RWPE2 (cell line): ENCODE results near the gene MYOD1.
A peak's percentile ranks its signal among the peaks of the same experiment; 100 is the strongest.

Experiments used
- ATAC-seq: fragments of 200-7000 bp; cut with Tn5 transposase; 3 replicates; pipeline ENCODE4 v1.9.1; 2021; ENCODE audit warnings: low read depth
- DNase-seq: peaks from one replicate; pipeline ENCODE4 v3.0.0-alpha.2; 2020; ENCODE audit warnings: low spot score
- H3K27ac ChIP-seq: fragments of 450-650 bp; 2 replicates; pipeline ENCODE4 v1.5.1; 2017; ENCODE audit warnings: mild to moderate bottlenecking; ENCODE audit not compliant: poor library complexity, severe bottlenecking
- H3K27me3 ChIP-seq: fragments of 250-450 bp; sonication (Bioruptor Pico); 2 replicates; pipeline ENCODE4 v1.5.1; 2021; ENCODE audit warnings: mild to moderate bottlenecking, moderate library complexity; ENCODE audit not compliant: insufficient read depth, poor library complexity, severe bottlenecking
- H3K36me3 ChIP-seq: fragments of 250-450 bp; sonication (Bioruptor Pico); 2 replicates; pipeline ENCODE4 v1.5.1; 2020; ENCODE audit warnings: low read depth, mild to moderate bottlenecking, moderate library complexity
- H3K4me1 ChIP-seq: fragments of 250-450 bp; sonication (Bioruptor Pico); 2 replicates; pipeline ENCODE4 v1.5.1; 2021; ENCODE audit warnings: mild to moderate bottlenecking, moderate library complexity; ENCODE audit not compliant: insufficient read depth, poor library complexity, severe bottlenecking
- H3K4me3 ChIP-seq: fragments of 250-450 bp; sonication (Bioruptor Pico); 2 replicates; pipeline ENCODE4 v1.5.1; 2021; ENCODE audit warnings: mild to moderate bottlenecking, moderate library complexity; ENCODE audit not compliant: severe bottlenecking
- H3K9me3 ChIP-seq: fragments of 250-450 bp; sonication (Bioruptor Pico); 2 replicates; pipeline ENCODE4 v1.5.1; 2021; ENCODE audit warnings: mild to moderate bottlenecking, moderate library complexity; ENCODE audit not compliant: severe bottlenecking
- CTCF ChIP-seq: fragments of 450-650 bp; IDR thresholded peaks from one replicate; pipeline ENCODE4 v1.5.1; 2017; ENCODE audit warnings: mild to moderate bottlenecking, moderate library complexity; ENCODE audit not compliant: poor library complexity, severe bottlenecking

Gene MYOD1

DNA sequence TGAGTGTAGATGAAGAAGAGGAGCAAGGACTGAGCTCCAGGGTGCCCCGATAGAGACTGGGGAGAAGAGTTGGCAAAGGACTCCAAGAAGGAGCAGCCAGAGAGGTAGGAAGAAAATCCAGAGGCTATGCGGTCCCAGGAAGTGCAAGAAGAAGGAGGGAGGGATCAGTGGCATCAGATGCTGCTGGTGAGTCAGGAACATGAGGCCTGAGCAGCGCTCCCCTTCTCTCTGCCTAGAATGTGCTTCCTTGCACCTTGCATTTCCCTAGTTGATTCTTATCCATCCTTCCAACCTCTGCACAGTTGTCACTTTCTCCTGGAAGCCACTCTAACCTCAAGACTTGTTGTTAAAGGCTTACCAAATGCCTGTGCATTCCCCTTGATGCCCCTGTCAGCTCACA is 36.5 kb downstream of the MYOD1 start:
- H3K4me3 ChIP-seq, result no peak overlapping the region
- H3K27ac ChIP-seq, result no peak overlapping the region
- H3K27me3 ChIP-seq, result peaks cover 5% of the 10 kb centered on the region
- ATAC-seq (no peak), DNase-seq (no peak)
- no peaks in the 10 kb centered on the region for H3K36me3 ChIP-seq
- H3K9me3 ChIP-seq, result no peaks in the 10 kb centered on the region
- no peaks in the 10 kb centered on the region for H3K4me1 ChIP-seq
- no peak for TF ChIP-seq CTCF

DNA sequence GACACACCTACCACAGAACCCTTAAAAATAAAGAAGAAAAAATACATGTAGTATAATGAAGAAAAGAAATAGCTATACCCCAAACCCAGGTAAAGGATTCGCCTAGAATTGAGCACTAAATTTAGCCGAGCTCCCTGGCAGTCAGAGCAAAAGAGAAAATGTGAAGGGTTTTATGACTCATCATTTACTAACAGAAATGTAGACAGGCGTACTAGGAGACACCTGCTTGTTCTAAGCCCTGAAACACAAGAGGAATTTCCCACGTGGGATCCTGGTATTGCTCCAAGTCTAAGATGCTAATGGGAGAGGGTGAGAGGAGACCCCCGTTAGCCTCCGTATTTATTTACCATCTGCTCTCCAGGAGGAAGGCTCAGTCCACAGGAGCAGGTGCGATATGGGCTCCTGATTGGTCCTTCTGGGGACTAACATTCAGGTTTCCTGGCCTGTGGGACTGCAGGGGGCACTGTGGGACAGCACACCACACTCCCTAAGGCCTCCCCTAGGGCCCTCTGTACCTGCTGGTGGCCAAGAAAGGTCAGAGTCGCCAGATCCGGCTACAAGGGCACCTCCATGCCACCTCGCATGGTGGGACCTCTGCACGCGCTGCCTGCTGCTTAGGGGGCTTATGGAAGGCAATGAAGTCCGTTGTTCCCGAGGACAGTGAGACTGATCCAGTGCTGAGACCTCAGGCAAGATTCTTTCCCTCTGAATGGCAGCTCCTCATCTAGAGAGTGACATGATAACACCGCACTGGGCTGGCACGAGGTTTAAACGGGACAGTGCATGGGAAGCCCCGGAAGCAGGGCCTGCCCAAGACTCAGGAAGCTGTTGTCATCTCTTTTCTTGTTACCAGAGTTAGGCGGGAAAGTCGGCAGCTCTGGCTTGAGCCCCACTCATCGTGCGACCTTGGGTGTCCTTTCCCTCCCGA is 41.0 kb downstream of the MYOD1 start:
- Histone ChIP-seq H3K4me1 (no peaks in the 10 kb centered on the region), H3K36me3 (no peaks in the 10 kb centered on the region), H3K9me3 (no peaks in the 10 kb centered on the region), H3K27me3 (peaks cover 5% of the 10 kb centered on the region), H3K27ac (no peak overlapping the region), H3K4me3 (no peak overlapping the region)
- ATAC-seq (peak; percentile 80), DNase-seq (no peak)
- peak; percentile 42 for TF ChIP-seq CTCF

DNA sequence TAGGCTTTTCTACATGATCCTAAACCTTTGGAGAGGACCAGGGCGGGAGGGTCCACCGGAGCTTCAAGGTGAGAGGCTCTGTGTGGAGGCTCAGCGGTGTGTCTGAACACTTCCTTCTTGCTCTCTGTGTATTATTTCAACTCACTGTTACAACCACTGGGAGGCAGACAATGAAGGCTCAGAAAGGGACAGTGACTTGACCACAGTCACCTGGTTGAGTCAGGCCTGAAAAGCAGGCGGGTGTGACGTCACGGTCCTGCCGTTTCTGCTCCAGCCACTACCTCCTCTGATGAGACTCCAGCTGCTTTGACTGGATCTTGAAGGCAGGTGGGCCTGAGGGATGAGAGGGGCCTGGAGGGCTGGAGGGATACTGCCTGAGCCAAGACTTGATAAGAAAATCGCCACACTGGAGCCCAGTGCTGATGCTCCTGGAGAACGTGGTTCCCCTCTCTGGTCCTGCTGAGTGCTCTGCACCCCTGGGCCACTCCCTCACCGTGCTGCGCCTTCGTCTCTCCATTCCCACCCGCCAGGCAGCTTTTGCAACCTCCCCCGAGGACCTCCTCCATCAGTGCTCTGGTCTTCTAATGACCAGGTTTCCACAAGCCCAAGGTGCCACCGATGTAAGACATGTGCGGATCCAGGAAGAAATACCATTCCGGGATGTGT is 43.1 kb downstream of the MYOD1 start:
- ATAC-seq (no peak), DNase-seq (no peak)

GRCh38 chr11:17763244-17763643 is 43.9 kb downstream of the MYOD1 start:
- H3K27me3 ChIP-seq, result no peaks in the 10 kb centered on the region
- no peak overlapping the region for H3K4me3 ChIP-seq
- ATAC-seq (no peak), DNase-seq (no peak)
- no peak overlapping the region for H3K27ac ChIP-seq
- no peaks in the 10 kb centered on the region for H3K9me3 ChIP-seq
- H3K36me3 ChIP-seq, result no peaks in the 10 kb centered on the region
- H3K4me1 ChIP-seq, result no peaks in the 10 kb centered on the region
- TF ChIP-seq CTCF, result no peak

More for the DNA sequence above, 43.1 kb downstream of the MYOD1 start:
- H3K36me3 ChIP-seq, result no peaks in the 10 kb centered on the region
- H3K27me3 ChIP-seq, result no peaks in the 10 kb centered on the region
- H3K4me3 ChIP-seq, result no peak overlapping the region
- no peak for TF ChIP-seq CTCF
- no peaks in the 10 kb centered on the region for H3K4me1 ChIP-seq
- H3K9me3 ChIP-seq, result no peaks in the 10 kb centered on the region
- no peak overlapping the region for H3K27ac ChIP-seq
